Measurements from ENCODE around the gene MAEL. TPM values are rescaled to one million over a fixed set of nuclear protein-coding genes. Genes with fewer than 3 reads are reported as not detected.

MAEL gene
- total and polyA plus RNA-seq, 3 donors from 2014 or later: 113 to 333 (median 181) TPM

- no peak for DNase-seq
- no peak overlapping the region for H3K4me3 ChIP-seq
- H3K4me1 ChIP-seq: no peaks in the 10 kb centered on the region
- no peak overlapping the region for H3K27ac ChIP-seq
- no peaks in the 10 kb centered on the region for H3K36me3 ChIP-seq (ENCODE audit: low read depth, missing control alignments)
- no peaks in the 10 kb centered on the region for H3K9me3 ChIP-seq
- no peak for TF ChIP-seq POLR2A (IDR thresholded peaks at IDR 0.05)
- intact Hi-C loops (cut with DNase I; ENCODE audit: low total_unique reads): no loop called here
- 76 to 87% methylated on average over 3 of the region's 3 CpGs for WGBS, 2 donors
- no peaks in the 10 kb centered on the region for H3K27me3 ChIP-seq
Observed at GRCh38 chr1:167061073-167061464, 72.0 kb downstream of the MAEL start.

DNA sequence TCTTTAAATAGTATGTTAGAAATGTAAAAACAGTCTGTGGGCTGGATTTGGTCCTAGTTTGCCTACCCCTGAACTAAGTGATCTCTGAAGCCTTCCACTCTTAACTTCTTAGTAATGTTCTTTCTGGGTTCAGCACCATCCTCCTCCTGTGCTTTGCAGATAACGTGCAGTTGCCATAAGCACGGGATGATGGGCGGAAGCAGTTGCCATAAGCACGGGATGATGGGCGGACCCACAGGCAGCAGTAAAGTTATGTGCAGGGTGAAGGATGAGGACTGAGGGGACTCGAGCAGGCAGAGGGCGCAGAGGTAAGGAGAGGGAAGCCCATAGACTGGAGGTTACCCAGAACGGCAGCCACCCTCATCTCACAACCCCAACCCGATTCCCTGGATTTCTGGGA is 75.5 kb downstream of the MAEL start:
- intact Hi-C loops (cut with DNase I; ENCODE audit: low total_unique reads): loop anchor here (5.0 kb wide), 1 partner anchor 473 kb away; no protein-coding TSS in a partner anchor
- DNase-seq: no peak
- WGBS, 2 donors: 72 to 86% methylated on average over 9 of the region's 9 CpGs
- H3K36me3 ChIP-seq (ENCODE audit: low read depth, missing control alignments): no peaks in the 10 kb centered on the region
- no peaks in the 10 kb centered on the region for H3K4me1 ChIP-seq
- no peak overlapping the region for H3K27ac ChIP-seq
- H3K9me3 ChIP-seq: no peaks in the 10 kb centered on the region
- H3K4me3 ChIP-seq: no peak overlapping the region
- TF ChIP-seq POLR2A (IDR thresholded peaks at IDR 0.05) (no peak), CTCF (IDR thresholded peaks at IDR 0.05) (no peak)
- H3K27me3 ChIP-seq: no peaks in the 10 kb centered on the region

- H3K9me3 ChIP-seq: no peaks in the 10 kb centered on the region
- no peaks in the 10 kb centered on the region for H3K4me1 ChIP-seq
- H3K36me3 ChIP-seq (ENCODE audit: low read depth, missing control alignments): no peaks in the 10 kb centered on the region
- TF ChIP-seq POLR2A (IDR thresholded peaks at IDR 0.05) (no peak), CTCF (IDR thresholded peaks at IDR 0.05) (no peak)
- no peaks in the 10 kb centered on the region for H3K27me3 ChIP-seq
- H3K4me3 ChIP-seq: no peak overlapping the region
- WGBS, 2 donors: 71 to 98% methylated on average over 7 to 8 of the region's 8 CpGs
- intact Hi-C loops (cut with DNase I; ENCODE audit: low total_unique reads): loop anchor here (5.0 kb wide), 1 partner anchor 472 kb away; no protein-coding TSS in a partner anchor
- no peak overlapping the region for H3K27ac ChIP-seq
- no peak for DNase-seq
Observed at GRCh38 chr1:167065471-167065870, 76.4 kb downstream of the MAEL start.

DNA sequence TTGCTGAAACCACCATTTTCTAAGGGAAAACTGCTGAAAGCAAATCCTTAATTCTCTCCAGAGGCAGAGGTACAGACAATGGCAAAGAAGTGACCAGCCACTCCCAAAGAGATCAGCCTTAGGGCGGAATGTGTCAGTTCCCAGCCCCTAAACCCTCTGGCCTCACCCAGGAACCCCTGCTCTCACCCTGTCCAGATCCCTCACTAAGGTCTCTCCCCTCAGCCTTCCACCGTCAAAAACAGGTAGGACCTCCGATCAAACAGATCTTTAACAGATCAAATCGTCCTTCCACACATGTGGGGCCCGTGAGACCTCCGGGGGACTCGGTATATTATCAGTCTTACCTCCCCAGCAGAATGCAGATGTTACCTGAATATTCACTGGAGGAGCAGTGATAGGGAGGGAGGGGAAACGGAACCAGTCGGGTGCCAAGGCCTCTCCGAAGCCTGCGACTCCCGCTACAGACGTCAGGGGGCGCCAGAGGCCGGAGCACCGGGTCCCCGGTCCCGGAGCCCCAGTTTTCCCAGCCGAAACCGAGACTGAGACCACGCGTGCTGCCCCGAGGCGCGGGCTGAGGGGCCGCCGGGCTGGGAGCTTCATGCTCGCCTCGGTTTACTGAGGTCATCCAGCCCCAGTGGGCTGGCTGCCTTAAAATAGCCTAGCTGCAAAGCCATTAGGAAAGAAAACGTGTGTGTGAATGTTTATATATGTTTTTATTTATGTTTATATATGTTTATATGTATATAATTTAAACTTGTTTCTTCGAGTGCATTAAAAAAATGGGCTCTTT is 77.4 kb downstream of the MAEL start:
- peak overlapping the region in 1 of 2 donors; percentile 29 for H3K4me3 ChIP-seq
- DNase-seq: peak; percentile 86
- TF ChIP-seq CTCF (IDR thresholded peaks at IDR 0.05) (peak; percentile 73 to 87 (median 82)), POLR2A (IDR thresholded peaks at IDR 0.05) (no peak)
- 5% methylated on average over 19 to 31 of the region's 31 CpGs for WGBS, 2 donors
- H3K27me3 ChIP-seq: no peaks in the 10 kb centered on the region
- H3K27ac ChIP-seq: no peak overlapping the region
- intact Hi-C loops (cut with DNase I; ENCODE audit: low total_unique reads): loop anchor here (5.0 kb wide), 1 partner anchor 471 kb away; no protein-coding TSS in a partner anchor
- no peaks in the 10 kb centered on the region for H3K9me3 ChIP-seq
- no peaks in the 10 kb centered on the region for H3K36me3 ChIP-seq (ENCODE audit: low read depth, missing control alignments)
- H3K4me1 ChIP-seq: no peaks in the 10 kb centered on the region

GRCh38 chr1:167067904-167068303 is 78.8 kb downstream of the MAEL start:
- Histone ChIP-seq H3K9me3 (no peaks in the 10 kb centered on the region), H3K27me3 (no peaks in the 10 kb centered on the region), H3K4me3 (no peak overlapping the region), H3K27ac (no peak overlapping the region), H3K36me3 (ENCODE audit: low read depth, missing control alignments) (no peaks in the 10 kb centered on the region), H3K4me1 (no peaks in the 10 kb centered on the region)
- TF ChIP-seq POLR2A (IDR thresholded peaks at IDR 0.05) (no peak), CTCF (IDR thresholded peaks at IDR 0.05) (no peak)
- intact Hi-C loops (cut with DNase I; ENCODE audit: low total_unique reads): loop anchor here (5.0 kb wide), 1 partner anchor 469 kb away; no protein-coding TSS in a partner anchor
- WGBS, 2 donors: 54 to 78% methylated on average over 3 of the region's 3 CpGs
- no peak for DNase-seq
